CD4-positive, alpha-beta T cell (primary cell): ENCODE data around the gene CD82. TPM values are rescaled to one million over a fixed set of nuclear protein-coding genes. Genes with fewer than 3 reads are reported as not detected.
A peak's percentile ranks its signal among the peaks of the same experiment; 100 is the strongest.

Source experiments
- ATAC-seq: fragments of 200-7000 bp; cut with Tn5 transposase; one replicate; pipeline ENCODE4 v1.10.0; 2022; ENCODE audit warnings: mild to moderate bottlenecking; ENCODE audit not compliant: poor library complexity
- CTCF ChIA-PET: fragments of 350-600 bp; sonication (Branson Sonifier 250); formaldehyde crosslinking; loops from one replicate; lab custom pipeline; 2021; ENCODE audit warnings: antibody characterized with exemption, inconsistent platforms; lab: Charles Lee
- POLR2A ChIA-PET: fragments of 350-600 bp; sonication (Branson Sonifier 250); formaldehyde crosslinking; loops from one replicate; lab custom pipeline; 2021; ENCODE audit warnings: antibody characterized with exemption, inconsistent platforms; lab: Charles Lee
- DNase-seq, 14 experiments: peaks; one replicate each; pipeline ENCODE4 v3.0.0-alpha.2; 2013 to 2020; ENCODE audit warnings: mixed read lengths in 2 of 14
- H3K27ac ChIP-seq, 2 donors: one replicate each; pipeline versions ENCODE4 v1.5.1 to v1.7.0; 2013; ENCODE audit warnings: low read length in 2 of 2, low read depth in 1 of 2, mild to moderate bottlenecking in 1 of 2
- H3K27me3 ChIP-seq, 2 experiments: 1 replicate in 1 of 2; 2 replicates in 1 of 2; pipeline versions ENCODE4 v1.6.1 to v1.7.0; 2013; ENCODE audit warnings: low read length in 2 of 2, control low read depth in 1 of 2, mild to moderate bottlenecking in 1 of 2, moderate library complexity in 1 of 2; ENCODE audit not compliant: insufficient read depth in 2 of 2, control insufficient read depth in 1 of 2
- H3K36me3 ChIP-seq: one replicate; pipeline ENCODE4 v1.6.1; 2013; ENCODE audit warnings: low read length, control low read depth; ENCODE audit not compliant: insufficient read depth
- H3K4me1 ChIP-seq: one replicate; pipeline ENCODE4 v1.6.1; 2013; ENCODE audit warnings: low read length, control low read depth; ENCODE audit not compliant: insufficient read depth
- H3K4me3 ChIP-seq: one replicate; pipeline ENCODE4 v1.5.1; 2013; ENCODE audit warnings: mild to moderate bottlenecking, low read length, moderate library complexity
- H3K9me3 ChIP-seq, 2 experiments: 1 replicate in 1 of 2; 2 replicates in 1 of 2; pipeline versions ENCODE4 v1.6.1 to v1.7.0; 2013; ENCODE audit warnings: low read length in 2 of 2, mild to moderate bottlenecking in 2 of 2, control low read depth in 1 of 2, moderate library complexity in 1 of 2; ENCODE audit not compliant: control insufficient read depth in 1 of 2, insufficient read depth in 1 of 2
- H3K27ac Mint-ChIP-seq: one replicate; pipeline ENCODE4 v1.8.0; 2020; ENCODE audit warnings: mixed read lengths
- H3K27me3 Mint-ChIP-seq: one replicate; pipeline ENCODE4 v1.8.0; 2021; ENCODE audit warnings: mixed read lengths
- H3K36me3 Mint-ChIP-seq: one replicate; pipeline ENCODE4 v1.8.0; 2021; ENCODE audit warnings: low read depth, mixed read lengths
- H3K4me1 Mint-ChIP-seq: one replicate; pipeline ENCODE4 v1.8.0; 2021; ENCODE audit warnings: low read depth, mixed read lengths
- H3K4me3 Mint-ChIP-seq: one replicate; pipeline ENCODE4 v1.8.0; 2020; ENCODE audit warnings: mild to moderate bottlenecking, mixed read lengths
- H3K9me3 Mint-ChIP-seq: one replicate; pipeline ENCODE4 v1.8.0; 2020; ENCODE audit warnings: mixed read lengths
- intact Hi-C, 2 experiments: fragments of 100-400 bp; cut with DNase I in 1 of 2; cut with micrococcal nuclease in 1 of 2; formaldehyde crosslinking; loops; one replicate each; pipeline versions ENCODE4 v1.15.1 to v1.9.0; 2023 to 2025; cut with DNase I, micrococcal nuclease
- total RNA-seq, 174 experiments: library from RNA in 2 of 174; stranded (reverse) in 2 of 174; gene quantifications; one replicate each; pipeline ENCODE4 v1.2.3 and lab custom pipeline; 2021 to 2026
- TF ChIP-seq, protein P1 (sequence below): fragments of 200-600 bp; IDR thresholded peaks from one replicate; pipeline ENCODE4 v1.8.0; 2022; ENCODE audit warnings: antibody characterized with exemption, mild to moderate bottlenecking

CD82 gene
- total RNA-seq, 2 experiments from 2014 or later = 33.8 to 37.3 TPM

GRCh38 chr11:44627165-44627789 lies 61.8 kb downstream of the CD82 start:
- CTCF ChIA-PET = interaction anchor here (1.8 kb wide), 1 partner anchor 70 kb away, joined by 5 read pairs; no protein-coding TSS in a partner anchor
- Histone ChIP-seq H3K36me3 (peaks cover 3% of the 10 kb centered on the region), H3K27me3 (no peaks in the 10 kb centered on the region), H3K4me3 (no peak overlapping the region), H3K4me1 (peaks cover 19% of the 10 kb centered on the region), H3K27ac (no peak overlapping the region), H3K9me3 (peaks cover 0 to 4% of the 10 kb centered on the region in 2 experiments)
- ATAC-seq (no peak), DNase-seq (no peak)
- no peaks in the 10 kb centered on the region for H3K36me3 Mint-ChIP-seq
- H3K9me3 Mint-ChIP-seq = no peaks in the 10 kb centered on the region
- H3K27me3 Mint-ChIP-seq = peaks cover 6% of the 10 kb centered on the region
- TF ChIP-seq, protein P1, sequence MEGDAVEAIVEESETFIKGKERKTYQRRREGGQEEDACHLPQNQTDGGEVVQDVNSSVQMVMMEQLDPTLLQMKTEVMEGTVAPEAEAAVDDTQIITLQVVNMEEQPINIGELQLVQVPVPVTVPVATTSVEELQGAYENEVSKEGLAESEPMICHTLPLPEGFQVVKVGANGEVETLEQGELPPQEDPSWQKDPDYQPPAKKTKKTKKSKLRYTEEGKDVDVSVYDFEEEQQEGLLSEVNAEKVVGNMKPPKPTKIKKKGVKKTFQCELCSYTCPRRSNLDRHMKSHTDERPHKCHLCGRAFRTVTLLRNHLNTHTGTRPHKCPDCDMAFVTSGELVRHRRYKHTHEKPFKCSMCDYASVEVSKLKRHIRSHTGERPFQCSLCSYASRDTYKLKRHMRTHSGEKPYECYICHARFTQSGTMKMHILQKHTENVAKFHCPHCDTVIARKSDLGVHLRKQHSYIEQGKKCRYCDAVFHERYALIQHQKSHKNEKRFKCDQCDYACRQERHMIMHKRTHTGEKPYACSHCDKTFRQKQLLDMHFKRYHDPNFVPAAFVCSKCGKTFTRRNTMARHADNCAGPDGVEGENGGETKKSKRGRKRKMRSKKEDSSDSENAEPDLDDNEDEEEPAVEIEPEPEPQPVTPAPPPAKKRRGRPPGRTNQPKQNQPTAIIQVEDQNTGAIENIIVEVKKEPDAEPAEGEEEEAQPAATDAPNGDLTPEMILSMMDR = no peak
- POLR2A ChIA-PET = no interaction called here
- intact Hi-C loops = no loop called here
- H3K4me1 Mint-ChIP-seq = peaks cover 26% of the 10 kb centered on the region
- H3K4me3 Mint-ChIP-seq = no peak overlapping the region
- H3K27ac Mint-ChIP-seq = no peak overlapping the region

- no peaks in the 10 kb centered on the region for H3K9me3 Mint-ChIP-seq
- TF ChIP-seq, protein P1 = no peak
- intact Hi-C loops = no loop called here
- Histone ChIP-seq H3K4me3 (no peak overlapping the region), H3K9me3 (peaks cover 0 to 4% of the 10 kb centered on the region in 2 experiments), H3K27ac (no peak overlapping the region), H3K4me1 (peaks cover 16% of the 10 kb centered on the region), H3K27me3 (no peaks in the 10 kb centered on the region), H3K36me3 (no peaks in the 10 kb centered on the region)
- no peak overlapping the region for H3K4me3 Mint-ChIP-seq
- POLR2A ChIA-PET = interaction anchor here (1.5 kb wide), 1 partner anchor 16 kb away, joined by 3 read pairs; no protein-coding TSS in a partner anchor
- H3K36me3 Mint-ChIP-seq = no peaks in the 10 kb centered on the region
- peaks cover 12% of the 10 kb centered on the region for H3K27me3 Mint-ChIP-seq
- CTCF ChIA-PET = no interaction called here
- H3K4me1 Mint-ChIP-seq = peaks cover 23% of the 10 kb centered on the region
- H3K27ac Mint-ChIP-seq = no peak overlapping the region
- ATAC-seq (no peak), DNase-seq (peak in 1 of 14 experiments; percentile 22)
Measured at GRCh38 chr11:44627911-44628729, 62.7 kb downstream of the CD82 start.

GRCh38 chr11:44628730-44629700 lies 63.6 kb downstream of the CD82 start:
- CTCF ChIA-PET = no interaction called here
- H3K36me3 Mint-ChIP-seq = no peaks in the 10 kb centered on the region

More at GRCh38 chr11:44628730-44629700, 63.6 kb downstream of the CD82 start:
- ATAC-seq (no peak), DNase-seq (peak in 1 of 14 experiments; percentile 17)
- Histone ChIP-seq H3K27ac (no peak overlapping the region), H3K9me3 (peaks cover 0 to 4% of the 10 kb centered on the region in 2 experiments), H3K4me3 (no peak overlapping the region), H3K27me3 (no peaks in the 10 kb centered on the region), H3K4me1 (peaks cover 7% of the 10 kb centered on the region), H3K36me3 (no peaks in the 10 kb centered on the region)
- no peak overlapping the region for H3K4me3 Mint-ChIP-seq
- TF ChIP-seq, protein P1 = no peak
- peaks cover 14% of the 10 kb centered on the region for H3K4me1 Mint-ChIP-seq
- no peak overlapping the region for H3K27ac Mint-ChIP-seq
- peaks cover 17% of the 10 kb centered on the region for H3K27me3 Mint-ChIP-seq
- POLR2A ChIA-PET = interaction anchor here (1.5 kb wide), 1 partner anchor 17 kb away, joined by 3 read pairs; no protein-coding TSS in a partner anchor
- no peaks in the 10 kb centered on the region for H3K9me3 Mint-ChIP-seq
- intact Hi-C loops = no loop called here
